ENCODE results near the gene AMOTL1.

- TF ChIP-seq CTCF (IDR thresholded peaks at IDR 0.05) (no peak), POLR2A (IDR thresholded peaks at IDR 0.05) (no peak)
Observed at GRCh38 chr11:94861306-94861845, 93.2 kb downstream of the AMOTL1 start.
